NCI-H69 (cell line): ENCODE data around the gene PIBF1.
"Not testable (repeated sequence)": the region's sequence is repeated elsewhere in the genome, so short reads cannot be mapped to it uniquely, and the experiment has no call there.

ENCODE experiments used
- DNase-seq: peaks from one replicate; lab custom pipeline; 2025; lab: John Stamatoyannopoulos, UW

Gene PIBF1

DNA sequence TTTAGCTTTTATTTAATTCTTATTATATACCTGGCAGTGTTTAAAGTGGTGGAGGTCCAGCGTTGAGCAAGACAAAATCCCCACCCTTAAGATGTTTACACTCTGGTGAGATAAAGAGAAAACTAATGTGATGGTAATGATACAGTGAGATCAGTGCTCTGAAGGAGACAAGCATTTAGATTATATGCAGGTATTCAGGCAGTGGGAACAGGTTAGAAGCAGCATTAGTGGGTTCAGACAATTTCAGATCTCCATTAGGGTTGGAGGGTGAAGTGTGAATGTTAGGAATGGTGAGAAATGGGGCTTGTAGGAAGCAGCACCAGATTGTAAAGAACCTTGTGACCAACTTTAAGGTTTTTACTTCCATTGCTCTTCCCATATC, 39.0 kb downstream of the PIBF1 start:
- no peak for DNase-seq

DNA sequence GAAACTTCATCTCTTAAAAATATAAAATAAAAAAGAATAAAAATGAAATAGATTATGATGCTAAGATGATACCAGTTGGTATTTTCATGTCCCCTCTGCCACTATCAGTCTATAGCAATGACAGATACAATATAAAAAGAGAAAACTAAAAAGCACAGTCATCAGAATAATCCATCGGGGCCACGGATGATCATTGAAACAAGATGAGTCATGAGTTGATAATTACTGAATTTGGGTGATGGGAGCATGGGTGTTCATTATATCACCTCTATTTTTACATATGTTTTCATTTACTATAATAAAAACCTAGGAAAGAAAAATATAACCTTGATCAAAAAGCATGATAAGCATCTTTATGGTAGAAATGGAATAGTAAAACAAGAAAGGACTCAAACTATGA, 41.1 kb downstream of the PIBF1 start:
- no peak for DNase-seq

DNA sequence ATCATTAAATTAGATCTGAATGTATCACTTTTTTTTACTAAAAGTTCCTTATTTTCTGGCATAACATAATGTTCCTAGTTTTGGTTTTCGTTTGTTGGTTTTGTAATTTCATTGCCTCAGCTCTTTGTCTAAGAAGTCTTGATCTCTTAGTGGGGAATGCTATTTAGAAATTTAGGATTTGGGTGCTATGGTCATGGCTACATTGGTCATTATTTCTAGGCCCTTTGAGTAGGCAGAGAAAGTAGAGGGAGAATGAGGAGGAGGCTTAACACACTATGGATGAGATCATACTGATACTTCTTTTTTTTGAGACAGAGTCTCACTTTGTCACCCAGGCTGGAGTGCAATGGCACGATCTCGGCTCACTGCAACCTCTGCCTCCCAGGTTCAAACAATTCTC, 41.8 kb downstream of the PIBF1 start:
- no peak for DNase-seq

GRCh38 chr13:72834601-72835000, 52.7 kb downstream of the PIBF1 start:
- DNase-seq = no peak

- DNase-seq = peak; percentile 69
Observed at GRCh38 chr13:72839831-72840426, 58.0 kb downstream of the PIBF1 start.

DNA sequence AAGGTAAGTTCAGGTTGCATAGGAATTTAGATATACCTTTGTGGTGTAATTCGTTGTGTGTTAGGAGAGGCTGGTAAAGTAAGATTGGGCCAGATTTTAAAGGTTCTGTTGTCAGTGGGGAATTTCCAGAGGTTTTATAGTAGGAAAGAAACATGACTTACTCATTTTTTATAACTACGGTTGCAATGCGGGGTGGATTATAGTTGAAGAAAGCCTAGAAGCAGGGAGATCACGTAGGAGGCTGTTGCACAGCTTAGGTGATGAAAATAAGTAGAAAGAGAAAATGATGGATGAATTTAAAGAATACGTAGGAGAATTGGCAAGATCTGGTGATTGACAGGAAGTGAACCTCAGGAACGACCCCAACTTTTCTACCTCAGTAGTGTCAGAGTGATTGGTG, 61.1 kb downstream of the PIBF1 start:
- DNase-seq = no peak

- not testable (repeated sequence) for DNase-seq
Observed at GRCh38 chr13:72845148-72845547, 63.2 kb downstream of the PIBF1 start.

GRCh38 chr13:72849571-72849970, 67.6 kb downstream of the PIBF1 start:
- no peak for DNase-seq

DNA sequence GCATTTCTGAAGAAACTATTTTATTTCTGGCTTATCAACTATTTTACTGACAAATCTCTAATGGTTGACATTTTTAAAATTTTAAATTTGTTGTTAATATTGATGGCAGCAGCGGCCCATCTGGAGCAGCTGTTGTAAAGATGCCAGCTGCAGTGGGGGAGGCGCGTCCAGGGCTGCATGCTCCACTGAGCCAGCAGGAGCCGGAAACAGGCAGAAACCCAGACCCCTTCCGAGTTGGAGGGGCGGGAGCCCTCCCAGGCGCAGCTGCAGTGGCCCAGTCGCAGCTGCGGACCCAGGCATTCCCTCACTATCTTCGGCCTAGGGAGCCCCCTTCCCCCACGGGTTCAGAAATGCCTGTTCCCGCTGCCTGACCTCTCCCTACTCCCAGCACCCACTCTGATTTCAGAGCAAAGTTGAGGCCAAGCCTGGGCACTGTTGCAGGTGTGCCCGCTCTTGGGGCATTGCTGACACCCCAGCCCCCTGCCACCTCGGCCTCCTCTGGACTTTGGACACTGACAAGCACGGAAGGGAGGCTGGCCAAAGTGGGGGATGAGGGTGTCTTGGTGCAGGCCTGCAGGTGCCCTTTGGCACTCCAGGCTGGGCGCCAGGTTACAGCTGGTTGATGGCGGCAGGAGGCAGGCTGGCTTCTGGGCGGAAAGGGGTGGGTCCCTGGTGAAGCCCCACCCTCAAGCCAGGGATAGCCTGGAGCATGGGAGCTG, 69.2 kb downstream of the PIBF1 start:
- DNase-seq = no peak

DNA sequence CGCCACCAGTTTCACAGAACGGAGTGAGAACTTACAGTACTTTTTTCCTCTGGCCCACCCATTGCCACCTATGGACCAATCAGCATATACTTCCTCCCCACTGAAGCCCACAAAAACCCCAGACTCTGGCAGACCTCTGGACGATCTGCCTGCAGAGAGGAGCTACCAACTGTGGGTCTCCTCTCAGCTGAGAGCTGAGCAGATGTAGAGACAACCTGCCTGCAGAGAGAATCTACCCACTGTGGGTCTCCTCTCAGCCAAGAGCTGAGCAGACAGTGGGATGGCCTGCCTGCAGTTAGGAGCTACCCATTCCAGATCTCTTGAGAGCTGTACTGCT, 69.7 kb downstream of the PIBF1 start:
- DNase-seq = no peak

DNA sequence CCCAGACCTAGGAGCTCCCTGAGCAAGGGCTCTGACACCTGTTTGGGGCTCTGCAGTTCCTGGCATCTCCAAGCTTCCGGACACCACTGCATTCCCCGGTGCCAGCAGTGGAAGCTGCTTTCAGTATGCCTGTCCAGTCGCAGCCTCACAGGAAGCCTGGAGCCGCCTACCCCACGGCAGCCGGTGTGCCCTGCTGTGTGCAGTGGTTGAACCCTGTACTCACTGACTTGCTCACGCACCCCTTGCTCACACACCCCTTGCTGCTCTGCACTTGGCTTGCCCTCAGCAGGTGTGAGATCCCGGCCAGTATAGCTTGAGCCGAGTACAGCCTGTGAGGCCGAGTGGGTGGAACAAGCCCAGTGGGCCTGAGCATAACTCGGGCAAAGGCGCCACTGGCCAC, 70.3 kb downstream of the PIBF1 start:
- no peak for DNase-seq

DNA sequence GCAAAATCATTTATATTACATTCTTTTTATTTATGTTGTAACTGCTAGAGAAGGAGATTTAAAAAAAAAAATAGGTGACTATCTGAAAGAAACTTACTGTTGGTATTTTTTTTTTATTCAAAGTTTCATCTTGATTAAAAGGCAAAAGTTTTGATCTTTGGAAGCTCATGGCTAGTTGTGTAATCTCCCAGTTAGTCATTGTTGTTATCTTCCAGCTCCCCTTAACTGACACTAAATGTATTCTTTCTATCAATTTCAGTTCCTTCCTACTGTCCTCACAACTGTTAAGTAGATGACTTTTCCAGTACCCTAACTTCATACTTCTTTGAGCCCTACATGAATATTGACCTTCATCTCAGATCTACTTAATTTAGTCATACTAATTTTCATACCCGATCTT, 71.1 kb downstream of the PIBF1 start:
- no peak for DNase-seq

GRCh38 chr13:72864142-72865011, 82.4 kb downstream of the PIBF1 start:
- no peak for DNase-seq

DNA sequence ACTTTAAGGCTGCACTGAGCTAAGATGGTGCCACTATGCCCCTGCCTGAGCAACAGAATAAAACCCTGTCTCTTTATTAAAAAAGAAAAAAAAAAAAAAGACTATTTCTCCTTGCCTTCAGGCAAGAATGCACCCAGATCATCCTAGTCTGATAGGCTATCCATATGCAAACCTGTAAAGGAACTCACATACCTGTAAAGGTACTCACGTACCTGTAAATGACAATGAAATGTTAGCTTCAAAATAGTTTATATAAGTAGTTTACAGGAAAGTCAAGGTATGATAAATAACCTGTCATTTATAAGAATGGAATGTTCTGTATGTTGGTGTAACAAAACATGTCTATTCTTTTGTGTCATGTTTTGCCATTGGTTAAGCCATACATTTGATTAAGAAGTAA, 86.3 kb downstream of the PIBF1 start:
- DNase-seq = no peak

GRCh38 chr13:72875233-72875632, 93.3 kb downstream of the PIBF1 start:
- no peak for DNase-seq

GRCh38 chr13:72884101-72884500, 102.2 kb downstream of the PIBF1 start:
- DNase-seq = no peak

GRCh38 chr13:72886272-72887067, 104.5 kb downstream of the PIBF1 start:
- no peak for DNase-seq

GRCh38 chr13:72889495-72889894, 107.6 kb downstream of the PIBF1 start:
- no peak for DNase-seq

DNA sequence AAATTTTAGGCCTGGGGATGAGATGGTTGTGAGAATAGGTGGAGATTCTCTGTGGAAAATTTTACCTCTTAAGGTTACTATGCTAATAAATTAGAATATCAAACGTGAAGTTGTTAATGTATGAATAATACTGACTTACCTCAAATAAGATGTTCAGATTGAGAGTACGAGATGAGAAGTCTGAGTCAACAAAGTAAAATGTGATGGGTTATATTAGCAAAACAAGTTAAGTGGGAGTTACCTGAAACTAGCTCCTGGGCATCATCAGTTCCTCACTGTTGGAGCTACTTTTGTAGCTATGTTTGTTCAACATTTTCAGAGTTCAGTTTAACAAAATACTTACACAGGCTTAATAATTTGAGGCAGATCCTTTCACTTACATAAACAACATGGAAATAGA, 108.6 kb downstream of the PIBF1 start:
- no peak for DNase-seq

DNA sequence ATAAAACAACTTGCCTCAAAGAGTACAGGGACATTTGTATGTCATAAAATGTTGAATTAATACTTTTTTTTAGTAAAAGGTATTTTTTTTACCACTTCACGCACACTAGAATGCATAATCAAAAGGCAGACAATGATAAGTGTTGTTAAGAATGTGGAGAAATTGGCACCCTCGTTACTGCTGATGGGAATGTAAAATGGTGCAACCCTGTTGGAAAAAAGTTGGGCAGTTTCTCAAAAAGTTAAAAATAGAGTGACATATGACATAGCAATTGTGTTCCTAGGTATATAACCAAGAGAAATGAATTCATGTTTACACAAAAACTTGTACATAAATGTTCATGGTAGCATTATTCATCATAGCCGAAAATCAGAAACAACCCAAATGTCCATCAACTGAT, 109.5 kb downstream of the PIBF1 start:
- no peak for DNase-seq

GRCh38 chr13:72896869-72897268, 114.9 kb downstream of the PIBF1 start:
- DNase-seq = no peak

- not testable (repeated sequence) for DNase-seq
Observed at GRCh38 chr13:72901546-72901945, 119.6 kb downstream of the PIBF1 start.
